ENCODE results near the gene GMDS.
A peak's percentile ranks its signal among the peaks of the same experiment; 100 is the strongest.

The GMDS gene

DNA sequence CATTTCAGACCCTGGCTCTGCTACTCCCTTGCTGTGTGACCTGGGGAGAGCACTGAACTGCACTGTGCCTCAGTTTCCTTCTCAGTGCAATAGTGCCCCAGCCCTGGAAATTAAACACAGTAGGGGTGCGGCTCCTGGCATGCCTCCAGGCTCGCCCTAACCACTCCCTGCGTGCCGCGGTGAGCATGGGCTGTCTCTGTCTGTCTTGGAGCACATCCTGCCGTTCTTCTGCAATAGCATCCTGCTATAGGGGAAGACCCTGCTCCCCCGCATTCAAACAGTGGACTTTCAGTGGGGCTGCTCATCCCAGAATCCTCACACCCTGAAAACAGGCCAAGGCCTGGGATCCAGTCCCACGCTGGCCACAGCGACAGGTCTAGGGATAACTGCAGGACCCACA lies 506.2 kb downstream of the GMDS start:
- Histone ChIP-seq H3K27ac (ENCODE audit: low read depth, low read length) (no peak overlapping the region), H3K36me3 (ENCODE audit: control insufficient read depth in 1 of 2, insufficient read depth in 2 of 2, low read length in 2 of 2) (no peaks in the 10 kb centered on the region), H3K4me1 (ENCODE audit: control insufficient read depth in 1 of 2, insufficient read depth in 2 of 2, low read length in 2 of 2) (no peaks in the 10 kb centered on the region), H2AK5ac (ENCODE audit: low read length) (no peak overlapping the region), H3K79me2 (ENCODE audit: control insufficient read depth, insufficient read depth, low read length, poor library complexity) (no peaks in the 10 kb centered on the region), H2BK12ac (ENCODE audit: low read length) (no peak overlapping the region), H2BK120ac (ENCODE audit: insufficient read depth, low read length, poor library complexity) (no peak overlapping the region), H2AFZ (ENCODE audit: insufficient read depth, low read length, poor library complexity) (no peak overlapping the region), H4K12ac (ENCODE audit: low read depth, low read length) (no peak overlapping the region), H3K14ac (ENCODE audit: low read length) (no peak overlapping the region), H3K4me3 (ENCODE audit: low read depth, low read length) (no peak overlapping the region), H4K91ac (ENCODE audit: low read depth, low read length) (no peak overlapping the region), H3K9ac (ENCODE audit: low read length) (no peak overlapping the region), H2BK5ac (ENCODE audit: low read depth, low read length, poor library complexity) (no peak overlapping the region), H3K23ac (ENCODE audit: low read length) (no peak overlapping the region), H3K79me1 (ENCODE audit: low read length) (no peaks in the 10 kb centered on the region), H3K27me3 (ENCODE audit: insufficient read depth, low read length) (no peaks in the 10 kb centered on the region), H3K9me3 (ENCODE audit: insufficient read depth, low read depth, low read length) (peaks cover 6% of the 10 kb centered on the region), H3K4me2 (ENCODE audit: low read length) (no peak overlapping the region), H3K18ac (ENCODE audit: low read length) (no peak overlapping the region), H3K4ac (ENCODE audit: low read depth, low read length) (no peak overlapping the region), H4K8ac (ENCODE audit: low read depth, low read length) (no peak overlapping the region)
- DNase-seq: no peak
- WGBS (ENCODE audit: extremely low coverage, insufficient coverage, insufficient read length): no CpG with 5 or more reads among the region's 9 CpGs

DNA sequence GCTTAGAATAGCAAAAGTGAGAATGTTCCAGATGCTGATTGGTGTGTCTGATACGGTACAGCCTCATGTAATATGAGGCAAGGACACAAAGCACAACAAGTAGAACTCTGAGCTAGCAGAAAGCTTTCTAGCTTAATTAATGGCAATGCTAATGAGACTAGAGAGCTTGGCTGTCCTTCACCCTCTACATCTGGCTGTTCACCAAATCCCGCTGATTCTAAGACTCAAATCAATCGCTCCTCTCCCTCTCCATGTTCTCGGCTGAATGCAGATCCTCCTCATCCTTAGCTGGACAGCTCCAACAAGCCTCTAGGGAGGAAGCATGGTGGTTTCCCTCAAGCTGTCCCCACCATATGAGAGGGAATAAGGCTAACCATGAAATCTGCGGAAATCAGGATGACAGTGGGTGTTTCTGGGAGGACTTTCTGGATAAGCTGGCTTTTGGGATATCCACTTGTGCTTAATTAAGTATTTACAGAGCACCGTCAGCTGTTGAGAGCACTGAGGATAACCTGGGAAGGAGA lies 506.8 kb downstream of the GMDS start:
- no peak overlapping the region for H2BK120ac ChIP-seq (ENCODE audit: insufficient read depth, low read length, poor library complexity)
- no peak overlapping the region for H3K9ac ChIP-seq (ENCODE audit: low read length)
- H2BK12ac ChIP-seq (ENCODE audit: low read length): no peak overlapping the region
- no peaks in the 10 kb centered on the region for H3K27me3 ChIP-seq (ENCODE audit: insufficient read depth, low read length)
- H3K79me1 ChIP-seq (ENCODE audit: low read length): no peaks in the 10 kb centered on the region
- no peaks in the 10 kb centered on the region for H3K4me1 ChIP-seq (ENCODE audit: control insufficient read depth in 1 of 2, insufficient read depth in 2 of 2, low read length in 2 of 2)
- no peak overlapping the region for H3K14ac ChIP-seq (ENCODE audit: low read length)
- H3K4ac ChIP-seq (ENCODE audit: low read depth, low read length): no peak overlapping the region
- no peak overlapping the region for H4K91ac ChIP-seq (ENCODE audit: low read depth, low read length)
- no peak overlapping the region for H3K18ac ChIP-seq (ENCODE audit: low read length)
- H4K8ac ChIP-seq (ENCODE audit: low read depth, low read length): no peak overlapping the region
- H3K4me3 ChIP-seq (ENCODE audit: low read depth, low read length): no peak overlapping the region
- no peaks in the 10 kb centered on the region for H3K79me2 ChIP-seq (ENCODE audit: control insufficient read depth, insufficient read depth, low read length, poor library complexity)
- peaks cover 6% of the 10 kb centered on the region for H3K9me3 ChIP-seq (ENCODE audit: insufficient read depth, low read depth, low read length)
- DNase-seq: no peak
- H3K36me3 ChIP-seq (ENCODE audit: control insufficient read depth in 1 of 2, insufficient read depth in 2 of 2, low read length in 2 of 2): no peaks in the 10 kb centered on the region
- H2AK5ac ChIP-seq (ENCODE audit: low read length): no peak overlapping the region
- H4K12ac ChIP-seq (ENCODE audit: low read depth, low read length): no peak overlapping the region
- H3K23ac ChIP-seq (ENCODE audit: low read length): no peak overlapping the region
- no peak overlapping the region for H2BK5ac ChIP-seq (ENCODE audit: low read depth, low read length, poor library complexity)
- no CpG with 5 or more reads among the region's 6 CpGs for WGBS (ENCODE audit: extremely low coverage, insufficient coverage, insufficient read length)
- H2AFZ ChIP-seq (ENCODE audit: insufficient read depth, low read length, poor library complexity): no peak overlapping the region
- no peak overlapping the region for H3K4me2 ChIP-seq (ENCODE audit: low read length)
- no peak overlapping the region for H3K27ac ChIP-seq (ENCODE audit: low read depth, low read length)

GRCh38 chr6:1737463-1738311 lies 507.7 kb downstream of the GMDS start:
- no peak overlapping the region for H4K12ac ChIP-seq (ENCODE audit: low read depth, low read length)
- H3K9me3 ChIP-seq (ENCODE audit: insufficient read depth, low read depth, low read length): peaks cover 6% of the 10 kb centered on the region
- H3K9ac ChIP-seq (ENCODE audit: low read length): no peak overlapping the region
- H3K4me2 ChIP-seq (ENCODE audit: low read length): no peak overlapping the region
- no peak overlapping the region for H2BK120ac ChIP-seq (ENCODE audit: insufficient read depth, low read length, poor library complexity)
- no peak overlapping the region for H2AK5ac ChIP-seq (ENCODE audit: low read length)
- H3K36me3 ChIP-seq (ENCODE audit: control insufficient read depth in 1 of 2, insufficient read depth in 2 of 2, low read length in 2 of 2): no peaks in the 10 kb centered on the region
- peak overlapping the region; percentile 9 for H3K4me3 ChIP-seq (ENCODE audit: low read depth, low read length)
- H3K4me1 ChIP-seq (ENCODE audit: control insufficient read depth in 1 of 2, insufficient read depth in 2 of 2, low read length in 2 of 2): no peaks in the 10 kb centered on the region
- H3K27ac ChIP-seq (ENCODE audit: low read depth, low read length): no peak overlapping the region
- H2BK12ac ChIP-seq (ENCODE audit: low read length): no peak overlapping the region
- H3K79me2 ChIP-seq (ENCODE audit: control insufficient read depth, insufficient read depth, low read length, poor library complexity): no peaks in the 10 kb centered on the region
- no peak overlapping the region for H3K4ac ChIP-seq (ENCODE audit: low read depth, low read length)
- H3K27me3 ChIP-seq (ENCODE audit: insufficient read depth, low read length): no peaks in the 10 kb centered on the region
- no peak overlapping the region for H3K14ac ChIP-seq (ENCODE audit: low read length)
- no peaks in the 10 kb centered on the region for H3K79me1 ChIP-seq (ENCODE audit: low read length)
- no peak overlapping the region for H4K8ac ChIP-seq (ENCODE audit: low read depth, low read length)
- no peak overlapping the region for H2AFZ ChIP-seq (ENCODE audit: insufficient read depth, low read length, poor library complexity)
- no peak overlapping the region for H2BK5ac ChIP-seq (ENCODE audit: low read depth, low read length, poor library complexity)
- no peak overlapping the region for H4K91ac ChIP-seq (ENCODE audit: low read depth, low read length)
- no peak overlapping the region for H3K18ac ChIP-seq (ENCODE audit: low read length)
- H3K23ac ChIP-seq (ENCODE audit: low read length): peak overlapping the region; percentile 84
- no peak for DNase-seq
- WGBS (ENCODE audit: extremely low coverage, insufficient coverage, insufficient read length): 100% methylated on average over 2 of the region's 6 CpGs

DNA sequence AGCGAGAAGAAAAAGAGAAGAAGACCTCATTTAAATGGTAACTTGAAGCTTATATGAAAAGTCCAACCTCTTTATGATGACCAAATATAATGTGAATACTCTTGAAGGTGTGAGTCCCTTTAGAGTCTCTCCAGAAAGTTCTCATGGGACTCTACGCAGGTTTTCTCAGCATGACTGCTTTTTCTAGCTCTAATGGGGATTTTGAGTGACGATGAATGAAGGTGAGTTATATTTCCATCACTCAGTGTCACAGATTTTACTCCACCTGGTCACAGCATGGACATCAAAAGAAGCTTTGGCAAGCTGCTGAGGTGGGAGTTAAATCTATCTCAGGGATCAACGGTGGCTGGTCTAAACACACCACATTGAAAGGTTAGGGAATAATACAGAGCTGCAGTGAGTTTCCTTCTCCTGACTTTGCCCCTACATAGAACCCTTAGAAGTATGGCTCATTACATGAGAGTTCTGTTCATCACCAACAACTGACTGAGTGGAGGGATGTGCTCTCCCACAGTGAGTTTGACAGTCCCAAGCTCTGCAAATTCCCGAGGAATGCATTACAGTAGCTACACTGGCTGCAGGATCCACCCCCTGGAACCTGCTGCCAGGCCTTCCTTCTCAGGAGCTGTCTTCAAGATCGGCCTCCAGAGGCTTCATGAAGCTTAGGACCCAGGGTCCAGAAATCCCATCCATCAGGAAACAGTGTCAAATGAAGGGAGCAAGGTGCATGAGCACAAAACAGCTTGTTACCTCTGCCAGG lies 508.9 kb downstream of the GMDS start:
- Histone ChIP-seq H3K14ac (ENCODE audit: low read length) (no peak overlapping the region), H2AFZ (ENCODE audit: insufficient read depth, low read length, poor library complexity) (no peak overlapping the region), H3K23ac (ENCODE audit: low read length) (no peak overlapping the region), H3K27me3 (ENCODE audit: insufficient read depth, low read length) (no peaks in the 10 kb centered on the region), H3K9ac (ENCODE audit: low read length) (no peak overlapping the region), H3K4me2 (ENCODE audit: low read length) (no peak overlapping the region), H2BK12ac (ENCODE audit: low read length) (no peak overlapping the region), H3K9me3 (ENCODE audit: insufficient read depth, low read depth, low read length) (peaks cover 6% of the 10 kb centered on the region), H2AK5ac (ENCODE audit: low read length) (no peak overlapping the region), H4K12ac (ENCODE audit: low read depth, low read length) (no peak overlapping the region), H3K4me1 (ENCODE audit: control insufficient read depth in 1 of 2, insufficient read depth in 2 of 2, low read length in 2 of 2) (no peaks in the 10 kb centered on the region), H3K79me2 (ENCODE audit: control insufficient read depth, insufficient read depth, low read length, poor library complexity) (no peaks in the 10 kb centered on the region), H3K27ac (ENCODE audit: low read depth, low read length) (no peak overlapping the region), H4K91ac (ENCODE audit: low read depth, low read length) (no peak overlapping the region), H3K4ac (ENCODE audit: low read depth, low read length) (no peak overlapping the region), H3K79me1 (ENCODE audit: low read length) (no peaks in the 10 kb centered on the region), H3K36me3 (ENCODE audit: control insufficient read depth in 1 of 2, insufficient read depth in 2 of 2, low read length in 2 of 2) (no peaks in the 10 kb centered on the region), H3K4me3 (ENCODE audit: low read depth, low read length) (no peak overlapping the region), H3K18ac (ENCODE audit: low read length) (no peak overlapping the region), H2BK120ac (ENCODE audit: insufficient read depth, low read length, poor library complexity) (no peak overlapping the region), H2BK5ac (ENCODE audit: low read depth, low read length, poor library complexity) (no peak overlapping the region), H4K8ac (ENCODE audit: low read depth, low read length) (no peak overlapping the region)
- WGBS (ENCODE audit: extremely low coverage, insufficient coverage, insufficient read length): no CpG with 5 or more reads among the region's 6 CpGs
- no peak for DNase-seq
